Osteocyte (in vitro differentiated cells): Measurements from ENCODE around the gene WNK1. TPM values are rescaled to one million over a fixed set of nuclear protein-coding genes. Genes with fewer than 3 reads are reported as not detected.

Source experiments
- DNase-seq: peaks from one replicate; pipeline ENCODE4 v3.0.0; 2021; ENCODE audit warnings: mixed read lengths; ENCODE audit not compliant: unreplicated experiment; ENCODE audit errors: extremely low spot score
- H3K27ac Mint-ChIP-seq: one replicate; pipeline ENCODE4 v1.8.0; 2021; ENCODE audit warnings: mild to moderate bottlenecking, mixed read lengths; ENCODE audit not compliant: unreplicated experiment
- H3K27me3 Mint-ChIP-seq: one replicate; pipeline ENCODE4 v1.8.0; 2021; ENCODE audit warnings: mixed read lengths; ENCODE audit not compliant: unreplicated experiment
- H3K36me3 Mint-ChIP-seq: one replicate; pipeline ENCODE4 v1.8.0; 2021; ENCODE audit warnings: mixed read lengths; ENCODE audit not compliant: unreplicated experiment
- H3K4me1 Mint-ChIP-seq: one replicate; pipeline ENCODE4 v1.8.0; 2021; ENCODE audit warnings: mixed read lengths; ENCODE audit not compliant: unreplicated experiment
- H3K4me3 Mint-ChIP-seq: one replicate; pipeline ENCODE4 v1.8.0; 2021; ENCODE audit warnings: mild to moderate bottlenecking, moderate library complexity, mixed read lengths; ENCODE audit not compliant: unreplicated experiment
- H3K9me3 Mint-ChIP-seq: one replicate; pipeline ENCODE4 v1.8.0; 2021; ENCODE audit warnings: mixed read lengths; ENCODE audit not compliant: unreplicated experiment
- total RNA-seq: library from RNA; stranded (reverse); gene quantifications from 2 replicates; pipeline ENCODE4 v1.2.1, GENCODE V29; 2021
- TF ChIP-seq, protein P1 (sequence below): fragments of 200-600 bp; sonication (generic); IDR thresholded peaks from 2 replicates; pipeline ENCODE4 v1.5.0; 2021; ENCODE audit warnings: antibody characterized with exemption, mild to moderate bottlenecking, moderate library complexity

Gene WNK1
- total RNA-seq, 1 donor from 2014 or later: 188 TPM

DNA sequence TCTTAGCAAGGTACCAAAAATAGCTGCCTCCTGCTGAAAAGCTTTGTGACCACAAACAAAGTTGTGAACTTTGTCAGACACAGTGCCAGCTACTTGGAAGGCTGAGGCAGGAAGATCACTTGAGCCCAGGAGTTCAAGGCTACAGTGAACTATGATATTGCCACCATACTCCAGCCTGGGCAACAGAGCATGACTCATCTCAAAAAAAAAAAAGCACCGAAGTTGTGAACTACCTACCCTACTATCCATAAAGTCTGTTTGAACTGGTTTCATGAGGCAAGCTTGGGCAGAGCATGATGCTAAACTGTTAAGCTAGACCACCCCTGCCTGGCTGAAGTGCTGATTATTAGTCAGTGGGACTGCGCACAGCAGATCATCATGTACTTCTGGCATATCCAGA lies 121.6 kb downstream of the WNK1 start:
- Mint-ChIP-seq H3K36me3 (peaks cover 29% of the 10 kb centered on the region), H3K4me1 (no peaks in the 10 kb centered on the region), H3K27ac (no peak overlapping the region), H3K4me3 (no peak overlapping the region), H3K9me3 (no peaks in the 10 kb centered on the region), H3K27me3 (no peaks in the 10 kb centered on the region)
- TF ChIP-seq, protein P1, sequence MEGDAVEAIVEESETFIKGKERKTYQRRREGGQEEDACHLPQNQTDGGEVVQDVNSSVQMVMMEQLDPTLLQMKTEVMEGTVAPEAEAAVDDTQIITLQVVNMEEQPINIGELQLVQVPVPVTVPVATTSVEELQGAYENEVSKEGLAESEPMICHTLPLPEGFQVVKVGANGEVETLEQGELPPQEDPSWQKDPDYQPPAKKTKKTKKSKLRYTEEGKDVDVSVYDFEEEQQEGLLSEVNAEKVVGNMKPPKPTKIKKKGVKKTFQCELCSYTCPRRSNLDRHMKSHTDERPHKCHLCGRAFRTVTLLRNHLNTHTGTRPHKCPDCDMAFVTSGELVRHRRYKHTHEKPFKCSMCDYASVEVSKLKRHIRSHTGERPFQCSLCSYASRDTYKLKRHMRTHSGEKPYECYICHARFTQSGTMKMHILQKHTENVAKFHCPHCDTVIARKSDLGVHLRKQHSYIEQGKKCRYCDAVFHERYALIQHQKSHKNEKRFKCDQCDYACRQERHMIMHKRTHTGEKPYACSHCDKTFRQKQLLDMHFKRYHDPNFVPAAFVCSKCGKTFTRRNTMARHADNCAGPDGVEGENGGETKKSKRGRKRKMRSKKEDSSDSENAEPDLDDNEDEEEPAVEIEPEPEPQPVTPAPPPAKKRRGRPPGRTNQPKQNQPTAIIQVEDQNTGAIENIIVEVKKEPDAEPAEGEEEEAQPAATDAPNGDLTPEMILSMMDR: no peak
- DNase-seq: no peak

DNA sequence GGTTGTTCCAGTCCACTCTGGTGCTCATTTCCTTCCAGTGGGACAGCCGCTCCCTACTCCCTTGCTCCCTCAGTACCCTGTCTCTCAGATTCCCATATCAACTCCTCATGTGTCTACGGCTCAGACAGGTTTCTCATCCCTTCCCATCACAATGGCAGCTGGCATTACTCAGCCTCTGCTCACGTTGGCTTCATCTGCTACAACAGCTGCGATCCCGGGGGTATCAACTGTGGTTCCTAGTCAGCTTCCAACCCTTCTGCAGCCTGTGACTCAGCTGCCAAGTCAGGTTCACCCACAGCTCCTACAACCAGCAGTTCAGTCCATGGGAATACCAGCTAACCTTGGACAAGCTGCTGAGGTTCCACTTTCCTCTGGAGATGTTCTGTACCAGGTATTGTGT lies 127.3 kb downstream of the WNK1 start:
- no peak for DNase-seq
- H3K4me3 Mint-ChIP-seq: no peak overlapping the region
- TF ChIP-seq, protein P1: no peak
- no peaks in the 10 kb centered on the region for H3K4me1 Mint-ChIP-seq
- no peaks in the 10 kb centered on the region for H3K27me3 Mint-ChIP-seq
- H3K27ac Mint-ChIP-seq: no peak overlapping the region
- H3K36me3 Mint-ChIP-seq: peaks cover 51% of the 10 kb centered on the region
- no peaks in the 10 kb centered on the region for H3K9me3 Mint-ChIP-seq

DNA sequence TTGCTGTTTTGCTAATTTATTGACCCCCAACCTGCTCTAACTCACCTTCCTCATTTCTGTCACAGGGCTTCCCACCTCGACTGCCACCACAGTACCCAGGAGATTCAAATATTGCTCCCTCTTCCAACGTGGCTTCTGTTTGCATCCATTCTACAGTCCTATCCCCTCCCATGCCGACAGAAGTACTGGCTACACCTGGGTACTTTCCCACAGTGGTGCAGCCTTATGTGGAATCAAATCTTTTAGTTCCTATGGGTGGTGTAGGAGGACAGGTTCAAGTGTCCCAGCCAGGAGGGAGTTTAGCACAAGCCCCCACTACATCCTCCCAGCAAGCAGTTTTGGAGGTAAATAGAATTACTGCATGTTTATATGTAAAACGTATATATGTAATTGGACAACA lies 128.3 kb downstream of the WNK1 start:
- DNase-seq: no peak
- no peaks in the 10 kb centered on the region for H3K4me1 Mint-ChIP-seq
- no peak overlapping the region for H3K27ac Mint-ChIP-seq
- no peaks in the 10 kb centered on the region for H3K9me3 Mint-ChIP-seq
- H3K27me3 Mint-ChIP-seq: no peaks in the 10 kb centered on the region
- H3K36me3 Mint-ChIP-seq: peaks cover 51% of the 10 kb centered on the region
- TF ChIP-seq, protein P1: no peak
- H3K4me3 Mint-ChIP-seq: no peak overlapping the region

DNA sequence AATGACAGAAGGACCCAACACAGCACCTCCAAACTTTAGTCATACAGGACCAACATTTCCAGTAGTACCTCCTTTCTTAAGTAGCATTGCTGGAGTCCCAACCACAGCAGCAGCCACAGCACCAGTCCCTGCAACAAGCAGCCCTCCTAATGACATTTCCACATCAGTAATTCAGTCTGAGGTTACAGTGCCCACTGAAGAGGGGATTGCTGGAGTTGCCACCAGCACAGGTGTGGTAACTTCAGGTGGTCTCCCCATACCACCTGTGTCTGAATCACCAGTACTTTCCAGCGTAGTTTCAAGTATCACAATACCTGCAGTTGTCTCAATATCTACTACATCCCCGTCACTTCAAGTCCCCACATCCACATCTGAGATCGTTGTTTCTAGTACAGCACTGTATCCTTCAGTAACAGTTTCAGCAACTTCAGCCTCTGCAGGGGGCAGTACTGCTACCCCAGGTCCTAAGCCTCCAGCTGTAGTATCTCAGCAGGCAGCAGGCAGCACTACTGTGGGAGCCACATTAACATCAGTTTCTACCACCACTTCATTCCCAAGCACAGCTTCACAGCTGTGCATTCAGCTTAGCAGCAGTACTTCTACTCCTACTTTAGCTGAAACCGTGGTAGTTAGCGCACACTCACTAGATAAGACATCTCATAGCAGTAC lies 132.5 kb downstream of the WNK1 start:
- TF ChIP-seq, protein P1: no peak
- Mint-ChIP-seq H3K9me3 (no peaks in the 10 kb centered on the region), H3K27me3 (no peaks in the 10 kb centered on the region), H3K4me1 (no peaks in the 10 kb centered on the region), H3K36me3 (peaks cover 73% of the 10 kb centered on the region), H3K27ac (no peak overlapping the region), H3K4me3 (no peak overlapping the region)
- DNase-seq: no peak

DNA sequence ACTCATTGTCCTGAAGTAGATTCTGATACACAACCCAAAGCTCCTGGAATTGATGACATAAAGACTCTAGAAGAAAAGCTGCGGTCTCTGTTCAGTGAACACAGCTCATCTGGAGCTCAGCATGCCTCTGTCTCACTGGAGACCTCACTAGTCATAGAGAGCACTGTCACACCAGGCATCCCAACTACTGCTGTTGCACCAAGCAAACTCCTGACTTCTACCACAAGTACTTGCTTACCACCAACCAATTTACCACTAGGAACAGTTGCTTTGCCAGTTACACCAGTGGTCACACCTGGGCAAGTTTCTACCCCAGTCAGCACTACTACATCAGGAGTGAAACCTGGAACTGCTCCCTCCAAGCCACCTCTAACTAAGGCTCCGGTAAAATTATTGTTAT lies 133.3 kb downstream of the WNK1 start:
- no peaks in the 10 kb centered on the region for H3K4me1 Mint-ChIP-seq
- DNase-seq: no peak
- H3K9me3 Mint-ChIP-seq: no peaks in the 10 kb centered on the region
- H3K4me3 Mint-ChIP-seq: no peak overlapping the region
- TF ChIP-seq, protein P1: no peak
- H3K27me3 Mint-ChIP-seq: no peaks in the 10 kb centered on the region
- peaks cover 69% of the 10 kb centered on the region for H3K36me3 Mint-ChIP-seq
- no peak overlapping the region for H3K27ac Mint-ChIP-seq
